NCI-H2227 treated with DMSO at 0.1 percent for 48 hours (cell line): ENCODE measurements around the gene FAM221A.
"Not testable (repeated sequence)": the region's sequence is repeated elsewhere in the genome, so short reads cannot be mapped to it uniquely, and the experiment has no call there.

ENCODE experiments used
- DNase-seq: peaks from one replicate; lab custom pipeline; 2025; lab: John Stamatoyannopoulos, UW

FAM221A gene

DNA sequence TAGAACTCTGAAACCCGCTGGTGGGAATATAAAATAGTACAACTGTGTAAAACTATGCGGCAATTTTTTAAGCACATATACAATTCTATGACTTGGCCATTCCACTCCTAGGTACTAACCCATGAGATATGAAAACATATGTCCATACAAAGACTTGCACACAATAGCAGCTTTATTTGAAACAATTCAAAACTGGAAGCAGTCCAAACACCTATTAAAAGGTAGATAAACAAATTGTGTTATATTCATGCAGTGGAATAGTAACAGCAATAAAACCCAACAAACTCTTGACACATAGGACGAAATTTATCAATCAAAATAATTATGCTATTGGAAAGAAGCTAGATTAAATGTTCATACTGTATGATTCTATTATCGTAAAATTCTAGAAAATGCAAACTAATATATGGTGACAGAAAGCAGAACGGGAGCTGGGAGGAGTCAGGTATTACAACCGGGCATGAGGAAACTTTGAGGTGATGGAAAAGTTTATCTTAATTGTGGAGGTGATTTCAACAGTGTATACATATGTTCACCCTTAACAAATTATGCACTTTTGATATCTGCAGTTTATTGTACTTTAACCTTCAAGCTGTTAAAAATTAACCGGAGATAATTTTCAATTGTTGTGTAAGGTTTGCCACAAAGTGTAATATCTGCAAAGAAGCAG, 29.2 kb downstream of the FAM221A start:
- no peak for DNase-seq

DNA sequence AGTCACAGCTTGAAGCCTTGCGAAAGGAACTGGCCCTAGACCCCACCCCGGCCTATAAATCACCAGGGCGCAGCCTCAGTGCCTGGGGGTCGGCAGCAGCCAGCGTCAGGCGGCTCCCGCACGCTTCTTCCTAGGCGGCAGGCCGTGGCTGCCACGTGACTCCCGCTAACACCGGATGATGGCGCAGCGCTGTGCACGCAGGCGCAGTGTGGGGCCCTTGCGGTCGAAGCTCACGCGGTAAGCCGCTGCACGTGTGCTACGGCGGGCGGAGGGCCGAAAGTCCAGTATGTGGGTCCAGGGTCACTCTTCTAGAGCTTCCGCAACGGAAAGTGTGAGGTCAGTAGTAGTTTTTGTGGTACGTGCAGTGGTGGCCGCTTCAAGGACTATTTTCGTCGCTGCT, 30.0 kb downstream of the FAM221A start, which contains the start of gene STK31:
TSS of gene STK31 (plus strand) at position 220 of the 400 bp plus-strand sequence. CDS start at position 287, 67 bp downstream.
- DNase-seq = no peak

DNA sequence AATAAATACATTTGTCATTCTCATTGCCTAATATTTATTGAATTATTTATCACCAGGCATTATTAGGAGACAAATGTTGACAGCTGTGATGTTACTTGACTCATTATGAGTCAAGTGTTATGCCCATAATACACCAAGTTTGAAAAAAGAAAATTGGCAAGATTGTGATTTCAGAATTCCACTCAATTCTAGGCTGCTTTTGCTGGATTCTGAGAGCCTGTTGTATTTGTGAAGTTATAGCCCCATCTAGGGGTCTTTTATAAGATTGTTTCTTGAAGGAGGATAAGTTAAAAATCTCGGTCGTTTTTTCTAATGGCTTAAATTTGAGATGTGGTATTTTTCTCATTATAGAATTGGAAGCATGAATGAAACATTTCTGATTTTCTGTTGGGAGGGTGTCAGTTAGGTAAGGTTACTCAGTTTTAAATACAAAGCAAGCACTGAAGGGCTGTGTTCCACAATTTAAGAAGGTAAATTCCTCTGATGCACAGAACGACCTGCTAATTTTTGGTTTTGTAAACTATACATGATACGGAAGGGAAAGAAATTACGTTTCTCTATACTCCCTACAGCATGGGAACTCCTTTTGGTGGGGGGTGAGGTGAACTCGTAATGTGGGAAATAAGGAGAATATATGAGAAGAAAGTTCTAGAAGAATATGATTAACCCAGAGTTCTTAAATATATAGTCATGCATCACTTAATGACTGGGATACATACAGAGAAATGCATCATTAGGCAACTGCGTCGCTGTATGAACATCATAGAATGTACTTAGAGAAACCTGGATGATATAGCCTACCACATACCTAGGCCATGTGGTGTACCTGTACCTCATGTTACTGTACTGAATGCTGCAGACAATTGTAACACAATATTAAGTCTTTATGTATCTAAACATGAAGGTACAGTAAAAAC, 32.6 kb downstream of the FAM221A start:
- peak; percentile 41 for DNase-seq

DNA sequence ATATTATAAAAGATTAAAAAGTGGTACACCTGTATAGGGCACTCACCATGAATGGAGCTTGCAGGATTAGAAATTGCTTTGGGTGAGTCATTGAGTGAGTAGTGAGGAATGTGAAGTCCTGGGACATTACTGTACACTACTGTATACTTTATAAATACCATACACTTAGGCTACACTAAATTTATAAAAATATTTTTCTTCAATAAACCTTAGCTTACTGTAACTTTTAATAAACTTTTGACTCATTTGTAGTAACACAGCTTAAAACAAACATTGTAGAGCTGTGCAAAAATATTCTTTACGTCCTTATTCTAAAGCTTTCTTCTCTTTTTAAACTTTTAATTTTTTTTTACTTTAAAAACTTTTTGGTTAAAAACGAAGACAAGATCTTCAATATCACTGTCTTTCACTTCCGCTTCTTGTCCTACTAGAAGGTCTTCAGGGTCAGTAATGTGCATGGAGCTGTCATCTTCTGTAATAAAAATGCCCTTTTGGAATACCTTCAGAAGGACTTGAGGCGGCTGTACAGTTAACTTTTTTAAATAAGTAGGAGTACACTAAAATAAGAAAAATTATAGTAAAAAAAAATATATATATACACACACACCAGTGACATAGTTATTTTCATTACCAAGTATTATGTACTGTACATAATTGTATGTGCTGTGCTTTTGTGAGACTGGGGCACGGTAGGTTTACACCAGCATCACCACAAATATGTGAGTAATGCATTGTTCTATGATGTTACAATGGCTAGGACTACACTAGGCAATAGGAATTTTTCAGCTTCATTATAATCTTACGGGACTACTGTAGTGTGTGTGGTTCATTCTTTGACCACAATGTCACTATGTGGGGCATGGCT, 33.5 kb downstream of the FAM221A start:
- no peak for DNase-seq

DNA sequence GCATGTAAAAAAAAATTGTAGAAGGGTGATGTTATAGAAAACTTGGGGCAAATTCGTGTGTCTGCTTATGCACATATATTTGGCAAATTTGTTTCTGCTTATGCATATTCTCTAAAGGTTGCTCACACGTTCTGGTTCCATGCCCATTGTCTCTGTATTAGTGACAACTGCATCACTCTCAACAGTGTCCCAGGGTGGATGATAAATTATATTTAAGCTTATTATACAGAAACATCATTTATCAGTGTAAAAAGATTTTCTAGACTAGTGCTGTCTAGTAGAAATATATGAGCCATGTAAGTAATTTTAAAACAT, 34.1 kb downstream of the FAM221A start:
- DNase-seq = no peak

DNA sequence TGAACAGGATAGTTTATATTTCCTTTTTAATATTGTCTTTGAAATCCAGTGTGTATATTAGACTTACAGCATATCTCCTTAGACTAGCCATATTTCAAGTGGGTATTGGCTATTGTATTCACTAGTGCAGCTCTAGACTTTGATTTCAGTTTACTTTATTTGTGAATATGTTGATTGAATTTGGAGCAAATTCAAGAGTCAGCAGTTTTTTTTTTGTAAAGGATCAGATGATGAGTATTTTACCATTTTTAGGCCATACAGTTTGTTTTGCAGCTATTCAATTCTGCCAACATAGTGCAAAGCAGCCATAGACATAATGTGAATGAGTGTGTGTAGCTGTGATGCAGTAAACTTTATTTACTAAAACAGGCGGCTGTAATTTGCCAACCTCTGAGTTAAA, 34.6 kb downstream of the FAM221A start:
- no peak for DNase-seq

DNA sequence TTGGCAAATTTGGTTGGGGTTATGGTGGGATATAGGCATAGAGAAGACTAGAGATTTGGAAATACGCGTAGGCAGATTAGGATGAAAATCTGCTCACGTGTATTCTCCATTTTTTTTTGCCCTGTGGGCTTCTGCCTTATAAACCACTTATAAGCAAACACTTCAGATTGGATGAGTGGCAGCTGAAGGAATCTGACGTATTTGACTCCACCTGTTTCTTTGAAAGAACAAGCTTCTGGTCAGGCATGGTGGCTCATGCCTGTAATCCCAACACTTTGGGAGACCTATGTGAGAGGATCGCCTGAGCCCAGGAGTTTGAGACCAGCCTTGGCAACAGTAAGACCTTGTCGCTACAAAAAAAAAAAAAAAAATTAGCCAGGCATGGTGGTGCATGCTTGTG, 35.1 kb downstream of the FAM221A start:
- no peak for DNase-seq

DNA sequence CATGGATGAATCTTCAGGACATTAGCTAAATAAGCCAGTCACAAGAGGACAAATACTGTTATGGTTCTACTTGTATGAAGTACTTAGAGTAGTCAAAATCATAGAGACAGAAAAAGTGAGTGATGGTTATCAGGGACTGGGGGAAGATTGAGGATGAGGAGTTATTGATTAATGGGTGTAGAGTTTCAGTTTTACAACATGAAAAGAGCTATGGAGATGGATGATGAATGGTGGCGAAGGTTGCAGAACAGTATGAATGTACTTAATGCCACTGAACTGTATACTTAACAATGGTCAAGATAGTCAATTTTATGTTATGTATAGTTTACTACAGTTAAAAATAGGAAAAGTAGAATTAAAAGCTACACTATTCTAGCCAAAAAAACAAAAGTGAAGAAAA, 37.8 kb downstream of the FAM221A start:
- no peak for DNase-seq

DNA sequence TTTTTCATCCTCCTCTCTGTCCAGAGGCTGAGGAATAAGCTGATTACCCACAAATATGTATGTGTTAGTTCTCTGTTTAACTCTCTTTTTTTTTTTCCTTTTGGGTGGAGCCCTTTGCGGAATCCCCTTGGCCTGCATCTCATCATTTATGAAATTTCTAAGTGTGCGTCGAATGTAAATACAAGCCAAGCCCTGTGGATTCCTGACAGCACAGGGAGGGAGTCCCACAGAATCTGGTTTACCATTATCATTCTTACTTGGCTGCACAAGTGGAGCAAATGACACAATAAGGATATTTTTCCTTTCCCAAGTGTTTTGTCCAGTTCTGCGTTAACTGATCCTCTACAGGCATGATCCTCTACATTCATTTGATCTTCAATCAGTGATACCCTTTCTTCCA, 41.5 kb downstream of the FAM221A start:
- DNase-seq = no peak

DNA sequence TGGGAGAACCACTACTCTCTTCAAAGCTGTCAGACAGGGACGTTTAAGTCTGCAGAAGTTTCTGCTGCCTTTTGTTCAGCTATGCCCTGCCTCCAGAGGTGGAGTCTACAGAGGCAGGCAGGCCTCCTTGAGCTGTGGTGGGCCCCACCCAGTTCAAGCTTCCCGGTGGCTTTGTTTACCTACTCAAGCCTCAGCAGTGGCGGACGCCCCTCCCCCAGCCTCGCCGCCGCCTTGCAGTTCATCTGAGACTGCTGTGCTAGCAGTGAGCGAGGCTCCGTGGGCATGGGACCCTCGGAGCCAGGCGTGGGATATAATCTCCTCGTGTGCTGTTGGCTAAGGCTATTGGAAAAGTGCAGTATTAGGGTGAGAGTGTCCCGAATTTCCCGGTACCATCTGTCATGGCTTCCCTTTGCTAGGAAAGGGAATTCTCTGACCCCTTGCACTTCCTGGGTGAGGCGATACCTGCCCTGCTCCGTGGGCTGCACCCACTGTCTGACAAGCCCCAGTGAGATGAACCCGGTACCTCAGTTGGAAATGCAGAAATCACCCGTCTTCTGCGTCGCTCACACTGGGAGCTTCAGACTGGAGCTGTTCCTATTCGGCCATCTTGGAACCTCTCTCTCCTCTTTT, 42.7 kb downstream of the FAM221A start:
- not testable (repeated sequence) for DNase-seq

DNA sequence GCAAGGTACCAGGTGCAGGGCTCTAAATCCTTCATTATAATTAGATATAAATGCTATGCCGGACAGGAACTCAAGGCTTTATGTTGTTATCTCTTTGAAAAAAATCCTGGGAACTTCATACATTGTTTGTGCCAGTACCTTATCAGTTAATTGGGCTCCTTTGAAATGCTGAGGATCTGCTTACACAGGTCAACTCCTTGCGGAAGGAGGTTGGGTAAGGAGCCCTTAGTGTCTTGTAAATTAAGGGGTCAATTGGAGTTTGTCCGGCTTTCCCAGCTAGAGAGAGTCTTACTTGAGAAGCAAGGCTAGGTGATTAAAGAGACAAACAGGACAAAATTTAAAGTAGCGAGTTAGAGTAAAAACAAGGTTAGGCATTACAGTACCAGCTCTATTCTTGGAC, 44.1 kb downstream of the FAM221A start:
- not testable (repeated sequence) for DNase-seq

DNA sequence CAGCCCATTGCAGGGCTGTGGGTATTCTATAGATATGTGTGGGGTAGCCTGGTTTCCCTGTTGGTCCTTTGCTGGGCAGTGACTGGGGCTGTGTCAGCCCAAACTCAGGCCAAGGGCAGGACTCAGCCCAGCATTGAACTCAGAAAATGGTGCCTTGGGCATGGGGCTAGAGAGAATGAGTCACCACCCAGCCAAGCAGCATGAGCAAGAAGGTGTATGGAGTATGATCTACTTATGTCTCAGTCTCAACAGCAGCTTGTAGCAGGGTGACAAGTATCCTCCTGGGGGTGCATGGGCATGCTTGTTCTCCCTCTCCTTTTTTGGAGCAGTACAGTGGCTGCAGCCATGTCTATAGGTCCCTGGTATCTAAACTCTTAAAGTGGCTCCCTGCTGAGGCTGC, 62.1 kb downstream of the FAM221A start:
- DNase-seq = no peak

DNA sequence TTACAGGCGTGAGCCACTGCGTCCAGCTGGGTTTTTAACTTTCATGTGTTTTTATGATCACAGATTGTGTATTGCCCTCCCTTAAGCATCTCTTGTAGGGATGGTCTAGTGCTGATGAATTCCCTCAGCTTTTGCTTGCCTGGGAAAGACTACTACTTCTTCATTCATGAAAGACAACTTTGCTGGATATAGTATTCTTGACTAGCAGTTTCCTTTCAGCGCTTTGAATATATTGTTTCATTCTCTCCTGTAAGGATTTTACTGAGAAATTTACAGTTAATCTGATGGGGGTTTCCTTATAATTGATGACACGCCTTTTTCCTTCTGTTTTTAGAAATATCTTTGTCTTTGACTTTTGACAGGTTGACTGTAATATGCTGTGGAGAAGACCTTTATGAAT, 63.2 kb downstream of the FAM221A start:
- DNase-seq = no peak

DNA sequence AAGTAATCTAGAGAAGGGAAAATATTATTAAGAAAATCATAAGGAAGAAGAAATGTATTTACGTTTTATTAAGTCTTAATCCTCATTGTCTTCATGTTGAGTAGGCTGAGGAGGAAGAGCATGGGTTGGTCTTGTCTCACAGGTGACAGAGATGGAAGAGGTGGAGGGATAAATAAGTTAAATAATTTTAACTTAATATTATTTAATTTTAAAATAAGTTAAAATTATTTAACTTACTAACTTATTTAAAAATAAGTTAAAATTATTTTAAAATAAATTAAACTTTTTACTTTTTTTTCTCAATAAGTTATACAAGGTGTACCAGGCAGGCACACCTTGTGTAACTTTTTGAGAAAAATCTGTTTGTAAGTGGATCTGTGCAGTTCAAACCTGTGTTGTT, 66.6 kb downstream of the FAM221A start:
- no peak for DNase-seq

DNA sequence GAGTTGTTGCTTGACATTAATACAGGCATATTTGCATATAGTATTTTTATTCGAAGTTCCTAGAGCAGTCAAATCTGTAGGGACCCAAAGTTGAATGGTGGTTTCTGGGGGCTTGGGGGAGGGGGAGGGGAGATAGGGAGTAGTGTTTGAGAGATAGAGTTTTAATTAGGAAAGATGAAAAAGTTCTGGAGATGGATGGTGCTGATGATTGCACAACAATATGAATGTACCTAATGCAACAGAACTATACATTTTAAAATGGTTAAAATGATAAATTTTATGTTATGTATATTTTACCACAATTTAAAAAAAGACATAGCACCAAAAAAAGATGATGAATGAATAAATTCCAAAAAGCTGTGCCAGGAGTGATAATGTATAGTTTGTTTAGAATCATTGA, 71.9 kb downstream of the FAM221A start:
- DNase-seq = no peak
